HL-60 (cell line): ENCODE results near the gene S100PBP.

ENCODE experiments used
- CTCF ChIP-seq: IDR thresholded peaks from one replicate; pipeline ENCODE4 v1.5.1; 2011; ENCODE audit warnings: low read length, control low read depth, inconsistent platforms; ENCODE audit not compliant: insufficient read depth
- GABPA ChIP-seq: IDR thresholded peaks from 2 replicates; pipeline ENCODE4 v1.6.1; 2012; ENCODE audit warnings: low read depth
- POLR2AphosphoS5 ChIP-seq: IDR thresholded peaks from 2 replicates; pipeline ENCODE4 v1.6.1; 2012; ENCODE audit warnings: low read depth
- REST ChIP-seq: IDR thresholded peaks from 2 replicates; pipeline ENCODE4 v1.6.1; 2012; ENCODE audit warnings: low read depth; ENCODE audit not compliant: insufficient replicate concordance

GRCh38 chr1:32906654-32907053, 89.2 kb downstream of the S100PBP start:
- TF ChIP-seq CTCF (no peak), REST (no peak), POLR2AphosphoS5 (no peak), GABPA (no peak)
